Fibroblast of mammary gland (primary cell): Measurements from ENCODE around the gene FADS3.

Experiments
- DNase-seq: peaks from one replicate; pipeline ENCODE4 v3.0.0-alpha.2; 2010; ENCODE audit warnings: low read depth
- H3K4me3 ChIP-seq: 2 replicates; pipeline ENCODE4 v1.5.1; 2011; ENCODE audit warnings: low read depth, mild to moderate bottlenecking, low read length, moderate library complexity; ENCODE audit not compliant: control insufficient read depth
- CTCF ChIP-seq: conservative IDR thresholded peaks from 2 replicates; pipeline ENCODE4 v1.5.1; 2011; ENCODE audit warnings: low read depth, low read length, inconsistent platforms; ENCODE audit not compliant: control insufficient read depth, insufficient read depth

Gene FADS3

GRCh38 chr11:61873588-61874376, 17.6 kb downstream of the FADS3 start:
- H3K4me3 ChIP-seq = no peak overlapping the region
- DNase-seq = no peak
- TF ChIP-seq CTCF = no peak

GRCh38 chr11:61872935-61873565, 18.3 kb downstream of the FADS3 start:
- H3K4me3 ChIP-seq = no peak overlapping the region
- no peak for TF ChIP-seq CTCF
- DNase-seq = no peak

- TF ChIP-seq CTCF = peak; percentile 80
- DNase-seq = peak; percentile 71
- H3K4me3 ChIP-seq = no peak overlapping the region
Measured at GRCh38 chr11:61871158-61871597, 20.2 kb downstream of the FADS3 start.

GRCh38 chr11:61870541-61871031, 20.8 kb downstream of the FADS3 start:
- H3K4me3 ChIP-seq = no peak overlapping the region
- peak; percentile 75 for DNase-seq
- TF ChIP-seq CTCF = no peak

- DNase-seq = no peak
- TF ChIP-seq CTCF = no peak
- H3K4me3 ChIP-seq = no peak overlapping the region
Measured at GRCh38 chr11:61869708-61870451, 21.5 kb downstream of the FADS3 start.

- no peak for TF ChIP-seq CTCF
- no peak for DNase-seq
- H3K4me3 ChIP-seq = no peak overlapping the region
Measured at GRCh38 chr11:61869429-61869707, 22.0 kb downstream of the FADS3 start.
